Osteocyte (in vitro differentiated cells): ENCODE results near the gene KIF17. TPM values are rescaled to one million over a fixed set of nuclear protein-coding genes. Genes with fewer than 3 reads are reported as not detected.

ENCODE experiments used
- DNase-seq: peaks from one replicate; pipeline ENCODE4 v3.0.0; 2021; ENCODE audit warnings: mixed read lengths; ENCODE audit not compliant: unreplicated experiment; ENCODE audit errors: extremely low spot score
- H3K27ac Mint-ChIP-seq: one replicate; pipeline ENCODE4 v1.8.0; 2021; ENCODE audit warnings: mild to moderate bottlenecking, mixed read lengths; ENCODE audit not compliant: unreplicated experiment
- H3K27me3 Mint-ChIP-seq: one replicate; pipeline ENCODE4 v1.8.0; 2021; ENCODE audit warnings: mixed read lengths; ENCODE audit not compliant: unreplicated experiment
- H3K36me3 Mint-ChIP-seq: one replicate; pipeline ENCODE4 v1.8.0; 2021; ENCODE audit warnings: mixed read lengths; ENCODE audit not compliant: unreplicated experiment
- H3K4me1 Mint-ChIP-seq: one replicate; pipeline ENCODE4 v1.8.0; 2021; ENCODE audit warnings: mixed read lengths; ENCODE audit not compliant: unreplicated experiment
- H3K4me3 Mint-ChIP-seq: one replicate; pipeline ENCODE4 v1.8.0; 2021; ENCODE audit warnings: mild to moderate bottlenecking, moderate library complexity, mixed read lengths; ENCODE audit not compliant: unreplicated experiment
- H3K9me3 Mint-ChIP-seq: one replicate; pipeline ENCODE4 v1.8.0; 2021; ENCODE audit warnings: mixed read lengths; ENCODE audit not compliant: unreplicated experiment
- CTCF ChIP-seq: fragments of 200-600 bp; sonication (generic); IDR thresholded peaks from 2 replicates; pipeline ENCODE4 v1.5.0; 2021; ENCODE audit warnings: antibody characterized with exemption, mild to moderate bottlenecking, moderate library complexity
- total RNA-seq: library from RNA; stranded (reverse); gene quantifications from 2 replicates; pipeline ENCODE4 v1.2.1, GENCODE V29; 2021

Gene KIF17
- total RNA-seq, 1 donor from 2014 or later: 0.11 TPM

- no peak for TF ChIP-seq CTCF
- H3K27ac Mint-ChIP-seq: no peak overlapping the region
- no peaks in the 10 kb centered on the region for H3K36me3 Mint-ChIP-seq
- H3K4me3 Mint-ChIP-seq: no peak overlapping the region
- H3K9me3 Mint-ChIP-seq: no peaks in the 10 kb centered on the region
- no peaks in the 10 kb centered on the region for H3K4me1 Mint-ChIP-seq
- no peak for DNase-seq
- no peaks in the 10 kb centered on the region for H3K27me3 Mint-ChIP-seq
Observed at GRCh38 chr1:20686883-20687725, 30.7 kb downstream of the KIF17 start.

GRCh38 chr1:20685741-20686140, 32.1 kb downstream of the KIF17 start:
- DNase-seq: no peak
- H3K27me3 Mint-ChIP-seq: no peaks in the 10 kb centered on the region
- no peak for TF ChIP-seq CTCF
- no peaks in the 10 kb centered on the region for H3K9me3 Mint-ChIP-seq
- no peak overlapping the region for H3K27ac Mint-ChIP-seq
- no peaks in the 10 kb centered on the region for H3K36me3 Mint-ChIP-seq
- no peaks in the 10 kb centered on the region for H3K4me1 Mint-ChIP-seq
- H3K4me3 Mint-ChIP-seq: no peak overlapping the region

- Mint-ChIP-seq H3K9me3 (no peaks in the 10 kb centered on the region), H3K4me1 (no peaks in the 10 kb centered on the region), H3K27ac (no peak overlapping the region), H3K27me3 (no peaks in the 10 kb centered on the region), H3K36me3 (no peaks in the 10 kb centered on the region), H3K4me3 (no peak overlapping the region)
- no peak for DNase-seq
- no peak for TF ChIP-seq CTCF
Observed at GRCh38 chr1:20685099-20685662, 32.6 kb downstream of the KIF17 start.

- DNase-seq: no peak
- H3K4me3 Mint-ChIP-seq: no peak overlapping the region
- no peak for TF ChIP-seq CTCF
- H3K27ac Mint-ChIP-seq: no peak overlapping the region
- no peaks in the 10 kb centered on the region for H3K27me3 Mint-ChIP-seq
- H3K4me1 Mint-ChIP-seq: no peaks in the 10 kb centered on the region
- H3K36me3 Mint-ChIP-seq: no peaks in the 10 kb centered on the region
- H3K9me3 Mint-ChIP-seq: no peaks in the 10 kb centered on the region
Observed at GRCh38 chr1:20684651-20685050, 33.2 kb downstream of the KIF17 start.

GRCh38 chr1:20684050-20684620, 33.7 kb downstream of the KIF17 start:
- DNase-seq: no peak
- H3K4me3 Mint-ChIP-seq: no peak overlapping the region
- H3K4me1 Mint-ChIP-seq: no peaks in the 10 kb centered on the region
- H3K9me3 Mint-ChIP-seq: no peaks in the 10 kb centered on the region
- no peak overlapping the region for H3K27ac Mint-ChIP-seq
- no peaks in the 10 kb centered on the region for H3K27me3 Mint-ChIP-seq
- no peak for TF ChIP-seq CTCF
- H3K36me3 Mint-ChIP-seq: no peaks in the 10 kb centered on the region
